KBM-7 (cell line): ENCODE results near the gene BORCS6.

Source experiments
- DNase-seq: peaks from one replicate; pipeline ENCODE4 v3.0.0-alpha.2; 2015
- in situ Hi-C: fragments of 300-500 bp; cut with MboI; formaldehyde crosslinking; loops from 2 replicates; pipeline ENCODE4 v1.14.3; 2020; ENCODE audit warnings: low sequenced_read_pairs, low pct_unique_long_range_greater_than_20kb, mixed read lengths

The BORCS6 gene

DNA sequence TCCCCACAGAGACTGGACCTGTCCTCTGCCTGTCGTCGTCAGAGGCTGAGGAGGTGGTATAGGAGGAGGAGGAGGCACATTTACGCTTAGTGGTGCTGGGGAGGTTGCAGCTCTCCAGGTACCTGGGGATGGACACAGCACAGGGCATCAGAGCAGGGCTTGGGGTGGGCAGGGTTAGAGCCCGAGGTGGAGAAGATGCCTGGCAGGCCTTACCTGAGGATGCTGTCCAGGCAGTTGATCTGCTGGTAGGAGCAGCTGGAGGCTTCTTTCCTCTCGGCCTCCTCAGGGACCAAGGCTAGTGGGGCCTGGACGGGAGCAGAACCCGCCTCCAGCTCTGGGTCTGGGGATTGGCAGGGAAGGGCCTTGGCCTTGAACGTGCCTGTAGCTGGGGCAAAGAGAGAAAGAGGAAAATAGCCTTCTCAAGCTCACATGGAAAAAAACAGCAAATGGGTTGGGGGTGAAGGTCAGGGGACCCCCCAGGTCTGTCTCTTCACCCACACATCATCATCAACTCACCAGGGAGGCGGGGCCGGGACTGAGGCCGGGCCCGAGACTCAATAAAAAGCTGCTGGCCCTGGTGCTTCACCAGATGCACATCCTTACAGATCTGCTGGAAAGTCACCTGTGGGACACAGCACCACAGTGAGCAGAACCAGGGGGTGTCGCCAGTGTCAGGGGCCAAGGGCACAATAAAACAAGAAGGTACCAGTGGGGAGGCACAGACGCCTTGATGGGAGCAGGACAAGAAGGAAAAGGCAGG is 43.4 kb downstream of the BORCS6 start:
- no peak for DNase-seq
- in situ Hi-C loops: no loop called here

DNA sequence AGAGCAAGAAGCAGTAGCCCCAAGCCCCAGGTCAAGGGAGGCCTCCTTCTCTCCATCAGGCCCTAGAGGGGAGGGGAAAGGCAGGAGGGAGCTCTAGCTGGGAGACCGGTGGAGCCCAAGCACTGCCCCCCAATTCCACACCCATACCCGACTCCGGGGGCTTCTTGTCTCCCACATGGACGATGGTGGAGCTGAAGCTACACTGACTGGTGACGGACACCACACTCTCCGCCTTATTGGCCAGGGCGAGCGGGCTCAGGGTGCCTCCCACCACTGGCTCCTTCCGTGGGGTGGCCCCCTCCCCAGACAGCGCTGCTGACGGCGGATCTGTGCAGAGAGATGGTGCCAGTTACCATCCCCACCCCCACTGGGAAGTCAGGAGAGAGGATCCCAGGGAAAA is 44.2 kb downstream of the BORCS6 start:
- no peak for DNase-seq
- in situ Hi-C loops: no loop called here

DNA sequence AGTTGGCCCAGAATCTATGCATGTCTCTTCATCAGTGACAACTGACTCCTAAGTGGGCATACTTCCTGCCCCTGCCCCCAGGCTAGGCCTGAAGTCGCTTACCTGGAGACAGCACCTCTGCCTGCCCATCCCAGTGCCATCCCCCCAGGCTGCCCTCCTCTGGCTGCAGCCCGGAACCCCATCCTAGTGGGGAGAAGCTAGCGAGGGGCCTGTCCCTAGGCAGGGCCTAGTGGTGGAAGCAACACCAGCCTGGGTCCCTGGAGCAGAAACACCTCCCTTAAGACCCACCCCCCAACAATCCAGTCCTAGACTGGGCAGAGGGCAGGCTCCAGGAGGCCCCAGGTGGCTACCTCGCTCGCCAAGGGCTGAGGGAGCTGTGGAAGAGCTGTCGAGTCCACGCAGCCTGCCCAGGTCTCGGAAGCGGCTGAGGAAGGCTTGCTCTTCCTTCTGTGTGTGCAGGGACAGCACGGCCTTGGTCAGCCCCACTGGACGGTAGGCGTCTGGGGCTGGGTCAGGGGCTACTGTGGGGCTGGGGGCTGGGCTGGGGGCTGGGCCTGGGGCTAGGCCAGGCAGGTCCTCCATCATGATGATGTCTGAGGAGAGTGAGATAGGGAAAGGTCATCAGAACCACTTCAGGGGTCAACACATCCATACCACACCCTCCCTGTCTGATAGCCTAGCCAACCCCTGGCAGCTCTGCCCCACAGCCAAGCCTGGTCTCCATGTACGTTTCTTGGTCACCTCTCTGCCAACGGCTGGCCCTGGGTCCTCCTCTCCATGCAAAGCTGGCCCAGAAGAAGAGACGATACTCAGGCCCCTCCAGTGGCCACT is 45.4 kb downstream of the BORCS6 start:
- in situ Hi-C loops: no loop called here
- DNase-seq: no peak

DNA sequence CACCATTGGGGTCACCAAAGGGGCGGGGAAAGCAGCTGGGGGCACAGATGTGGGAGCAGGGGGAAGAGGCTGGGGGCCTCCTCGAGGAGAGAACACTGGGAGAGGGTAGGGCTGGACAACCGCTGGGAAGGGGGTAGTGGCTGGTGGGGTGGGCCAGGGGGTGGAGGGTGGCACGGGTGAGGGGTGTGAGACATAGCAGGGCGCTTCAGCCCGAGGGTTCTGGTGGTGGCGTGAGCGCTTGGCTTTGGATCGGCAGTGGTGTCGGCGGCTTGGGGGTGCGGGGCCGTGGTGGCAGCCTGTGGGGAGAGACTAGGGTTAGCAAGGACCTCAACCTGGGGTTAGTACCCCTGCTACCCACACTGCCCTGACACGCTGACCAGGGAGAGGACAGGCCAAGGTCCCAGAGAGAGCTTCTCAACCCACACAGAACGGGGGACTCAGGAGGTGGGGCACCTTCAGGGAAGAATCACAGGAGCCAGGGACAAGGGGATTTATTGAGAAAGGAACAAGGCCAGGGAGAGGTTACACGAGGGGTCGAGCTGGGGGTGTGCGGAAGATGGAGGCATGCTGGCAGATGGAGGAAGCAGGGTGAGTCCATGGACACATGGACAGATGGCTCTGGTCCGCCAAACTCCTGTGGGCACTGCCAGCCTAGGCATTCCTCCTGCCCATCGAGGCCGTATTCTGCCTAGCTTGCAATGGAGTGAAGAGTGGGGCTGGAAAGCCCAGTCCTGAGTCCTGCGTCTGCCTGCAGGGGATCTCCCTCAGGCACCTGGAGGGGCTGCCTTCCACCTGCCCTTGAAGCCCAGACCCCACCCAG is 46.2 kb downstream of the BORCS6 start:
- in situ Hi-C loops: no loop called here
- no peak for DNase-seq

DNA sequence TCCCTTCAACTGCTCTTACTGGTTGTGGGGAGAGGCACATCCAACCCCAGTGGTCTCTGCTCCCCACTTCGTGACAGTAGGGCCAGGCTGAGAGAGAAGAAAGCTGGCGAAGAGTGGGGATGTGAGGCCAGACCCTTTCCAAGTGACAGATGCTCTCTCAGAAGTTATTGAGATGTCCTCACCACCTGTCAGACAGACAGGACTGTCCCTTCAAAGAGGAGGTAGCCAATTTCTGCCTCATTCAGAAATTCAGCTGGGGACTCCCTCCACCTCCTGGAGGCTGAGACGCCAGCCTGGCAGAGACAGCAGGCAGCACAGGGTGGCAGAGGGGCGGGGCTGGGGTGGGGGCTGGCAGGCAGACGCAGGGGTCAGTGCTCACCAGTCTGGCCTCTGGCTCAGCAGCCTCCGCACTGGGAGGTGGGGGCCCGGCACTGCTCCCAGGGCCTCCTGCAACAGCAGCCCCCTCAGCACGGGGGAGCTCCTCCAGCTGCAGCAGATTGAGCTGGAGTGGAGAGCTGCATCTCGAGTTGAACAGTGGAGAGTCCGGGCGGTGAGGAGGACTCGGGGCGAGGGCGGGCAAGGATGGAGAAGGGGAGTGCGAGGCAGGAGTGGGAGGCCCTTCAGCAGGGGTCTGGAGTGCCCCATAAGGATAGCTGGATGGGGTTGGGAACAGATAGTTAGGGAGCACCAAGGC is 46.9 kb downstream of the BORCS6 start:
- DNase-seq: no peak
- in situ Hi-C loops: no loop called here

DNA sequence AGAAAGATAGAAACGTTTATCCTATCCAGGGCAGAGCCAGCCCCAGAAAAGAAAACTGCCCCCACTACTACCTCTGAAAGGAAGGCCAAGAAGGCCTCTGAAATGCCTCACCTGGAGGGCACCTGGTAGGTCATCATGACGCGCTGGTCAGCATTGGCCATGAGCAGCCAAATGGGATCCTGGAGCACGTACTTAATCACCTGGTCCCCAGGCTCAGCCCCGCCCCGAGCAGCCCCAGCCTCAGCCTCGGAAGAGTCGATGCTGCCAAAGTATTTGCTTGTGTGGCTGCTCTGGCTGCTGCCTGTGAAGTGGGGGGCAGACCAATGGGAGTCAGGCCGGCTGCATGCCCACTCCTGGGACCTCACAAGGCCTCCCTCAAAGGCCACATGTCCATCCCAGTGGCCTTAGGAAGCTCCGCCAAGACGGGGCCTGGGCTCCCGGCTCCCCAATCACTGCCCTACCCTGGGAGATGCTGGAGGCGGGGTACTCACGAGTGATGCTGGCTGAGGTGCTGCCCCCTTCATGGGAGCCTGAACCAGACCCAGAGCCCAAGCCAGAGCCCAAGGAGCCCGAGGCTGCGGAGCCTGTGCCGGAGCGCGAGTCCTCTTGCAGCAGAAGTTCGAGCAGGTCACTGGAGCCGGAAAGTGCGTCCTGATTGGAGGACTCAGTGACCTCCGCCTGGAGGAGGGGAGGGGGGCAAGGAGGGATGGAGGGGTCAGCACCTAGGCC is 47.7 kb downstream of the BORCS6 start:
- DNase-seq: no peak
- in situ Hi-C loops: no loop called here

DNA sequence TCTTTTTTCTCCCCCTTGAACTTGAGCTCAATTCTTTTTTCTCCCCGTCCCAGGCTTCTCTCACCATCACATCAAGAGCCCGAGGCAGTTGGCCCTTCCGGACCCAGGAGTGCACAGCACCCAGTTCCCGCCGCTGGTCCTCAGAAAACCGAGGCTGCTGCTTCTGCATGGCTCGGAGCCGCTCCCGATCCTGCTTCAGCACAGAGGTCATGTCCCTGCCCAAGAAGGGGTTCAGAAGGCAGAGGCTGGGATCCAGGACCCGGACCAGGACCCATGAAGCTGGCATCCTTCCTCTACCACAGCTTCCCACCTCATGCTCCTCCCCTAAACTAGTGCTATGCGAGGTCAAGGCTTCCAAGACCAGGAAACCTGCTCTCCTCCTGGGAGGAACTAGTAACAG is 48.2 kb downstream of the BORCS6 start:
- in situ Hi-C loops: no loop called here
- DNase-seq: no peak

DNA sequence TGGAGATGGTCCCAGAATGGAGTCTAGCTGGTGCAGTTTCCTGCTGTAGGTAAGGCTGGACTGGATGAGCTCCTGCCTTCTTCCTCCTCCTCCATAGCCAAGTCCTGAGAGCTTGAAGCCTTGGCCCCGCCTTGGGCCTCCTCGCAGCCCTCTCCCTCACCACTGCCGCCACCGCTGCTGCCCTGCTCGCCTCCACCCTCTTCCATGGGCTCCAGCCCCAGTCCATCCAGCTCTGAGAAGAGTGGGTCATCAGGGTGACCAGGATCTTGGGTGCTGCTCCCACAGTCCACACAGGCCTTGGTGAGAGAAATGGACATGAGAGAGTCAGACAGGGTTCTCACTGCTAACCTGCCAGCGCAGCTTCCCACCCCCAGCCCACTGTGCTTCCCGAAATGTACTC is 48.9 kb downstream of the BORCS6 start:
- in situ Hi-C loops: no loop called here
- DNase-seq: no peak

DNA sequence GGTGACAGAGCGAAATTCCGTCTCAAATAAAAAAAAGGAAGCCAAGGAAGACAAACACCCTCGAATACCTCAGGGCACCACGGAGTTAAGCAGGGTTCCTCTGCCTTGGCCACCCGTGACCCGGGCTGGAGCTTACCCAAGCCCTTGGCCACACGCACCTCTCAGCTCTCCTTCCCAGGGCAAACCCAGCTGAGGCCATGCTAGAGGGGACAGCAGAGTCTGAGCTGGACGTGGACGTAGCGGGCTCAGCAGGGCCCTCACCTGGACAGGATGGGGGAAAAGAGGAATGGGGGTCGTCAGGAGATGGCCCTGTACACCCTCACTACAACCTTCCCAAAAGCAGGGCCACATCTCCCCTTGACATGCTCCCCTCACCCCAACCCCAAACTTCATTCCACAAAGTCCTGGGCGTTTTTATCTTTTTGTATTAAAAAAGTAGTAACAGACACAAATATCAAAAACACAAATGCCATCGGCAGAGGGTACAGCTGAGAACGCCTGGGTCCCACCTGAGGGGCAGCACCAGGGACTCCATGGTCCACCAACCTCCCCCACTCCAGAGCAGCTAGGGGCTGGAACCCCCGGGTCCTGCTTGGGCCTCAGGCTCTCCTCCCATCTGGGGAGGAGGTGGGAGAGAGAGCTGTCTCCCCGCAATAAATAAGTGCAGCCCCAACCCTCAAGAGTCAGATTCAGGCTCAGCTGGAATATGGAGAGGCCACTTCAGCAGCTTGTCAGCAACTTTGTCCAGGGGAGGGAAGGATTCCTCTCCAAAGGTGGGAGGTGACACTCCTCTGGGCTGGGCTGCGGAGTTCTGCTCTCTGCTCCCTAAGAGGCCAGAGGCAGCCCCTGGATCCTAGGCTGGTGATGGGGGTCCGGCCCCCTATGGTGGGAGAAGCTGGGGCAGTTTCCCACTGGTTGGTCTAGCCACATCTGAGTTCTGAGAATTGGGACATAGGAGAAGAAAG is 49.6 kb downstream of the BORCS6 start:
- DNase-seq: no peak
- in situ Hi-C loops: no loop called here

DNA sequence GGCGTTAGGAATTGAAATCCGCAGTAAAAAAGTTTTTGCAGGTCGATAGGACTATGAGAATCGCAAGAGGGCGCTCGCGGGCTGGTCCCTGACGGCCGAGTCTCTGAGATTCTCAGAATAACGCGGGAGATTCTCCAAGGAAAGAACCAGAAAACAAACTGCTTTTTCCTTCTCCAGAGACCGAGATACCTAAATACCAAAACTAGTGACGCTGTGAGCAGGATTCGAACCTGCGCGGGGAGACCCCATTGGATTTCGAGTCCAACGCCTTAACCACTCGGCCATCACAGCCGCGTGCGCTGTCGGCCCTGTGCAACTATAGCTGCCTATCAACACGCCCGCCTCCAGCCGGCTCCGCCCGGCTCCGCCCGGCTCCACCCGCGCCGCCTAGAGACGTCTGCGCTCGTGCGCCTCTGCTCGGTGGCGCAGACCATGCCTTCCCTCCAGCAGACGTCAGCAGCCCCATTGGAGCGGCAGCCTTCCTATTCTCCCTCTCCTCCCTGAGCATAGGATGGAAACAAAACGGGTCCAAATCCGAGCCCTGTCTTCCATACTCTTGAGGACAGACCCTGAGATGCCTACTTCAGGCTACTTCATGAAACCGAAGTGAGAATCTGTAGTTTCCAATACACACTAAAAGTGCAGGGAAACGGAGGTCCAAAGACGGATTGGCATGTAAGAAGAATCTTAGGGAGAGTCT is 51.2 kb downstream of the BORCS6 start:
- in situ Hi-C loops: no loop called here
- DNase-seq: peak; percentile 99

DNA sequence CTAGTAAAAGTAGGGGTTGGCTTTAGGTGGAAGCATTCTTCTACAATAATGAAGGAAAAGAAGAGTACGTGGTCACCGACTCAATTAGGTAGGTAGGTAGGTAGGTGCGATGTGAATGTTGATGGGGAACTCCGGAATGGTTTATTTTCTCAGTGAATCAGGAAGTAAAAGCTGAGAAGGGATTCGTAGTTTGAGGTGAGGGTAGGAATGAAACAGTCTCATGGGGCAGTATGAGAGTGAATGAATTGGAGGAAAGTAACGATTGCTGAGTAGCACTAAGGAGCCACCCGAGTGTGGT is 51.7 kb downstream of the BORCS6 start:
- in situ Hi-C loops: no loop called here
- no peak for DNase-seq
